ENCODE results near the gene TUB. TPM values are rescaled to one million over a fixed set of nuclear protein-coding genes. Genes with fewer than 3 reads are reported as not detected.
A peak's percentile ranks its signal among the peaks of the same experiment; 100 is the strongest.

Gene TUB
- polyA plus RNA-seq, 1 of the 3 experiments (the other 2 are of a cell fraction), result 11.3 TPM

- Histone ChIP-seq H2AFZ (ENCODE audit: low read depth) (no peak overlapping the region), H3K4me2 (no peak overlapping the region), H4K20me1 (ENCODE audit: insufficient read depth) (peaks cover 7% of the 10 kb centered on the region), H3K4me1 (ENCODE audit: control insufficient read depth in 1 of 2, insufficient read depth in 2 of 2, low read depth in 1 of 2, low read length in 1 of 2) (peaks cover 6 to 10% of the 10 kb centered on the region in 2 experiments; a peak in 3 of 4 replicates), H3K9ac (no peak overlapping the region), H3K36me3 (replicated peaks in 1 of 2; ENCODE audit: control insufficient read depth in 1 of 2, insufficient read depth in 2 of 2, low read length in 1 of 2) (peaks cover 4 to 73% of the 10 kb centered on the region in 2 experiments), H3K9me3 (no peaks in the 10 kb centered on the region), H3K27me3 (ENCODE audit: insufficient read depth) (no peaks in the 10 kb centered on the region), H3F3A (replicated peaks; ENCODE audit: insufficient read depth) (peaks cover 9% of the 10 kb centered on the region), H3K4me3 (ENCODE audit: low read depth in 2 of 2, low read length in 1 of 2) (no peak overlapping the region), H3K9me2 (no peaks in the 10 kb centered on the region), H3K27ac (ENCODE audit: low read depth in 2 of 2, low read length in 1 of 2) (no peak overlapping the region; a peak in 1 of 4 replicates), H3K79me2 (ENCODE audit: insufficient read depth) (no peaks in the 10 kb centered on the region)
- 95% methylated on average over 9 of the region's 9 CpGs for whole genome bisulfite sequencing (ENCODE audit: low lambda C conversion rate)
- no peak for DNase-seq
- ChIA-PET POLR2A (interaction anchor here (1.2 kb wide), 1 partner anchor 64 kb away, joined by 4 read pairs; no protein-coding TSS in a partner anchor), CTCF (interaction anchor here (1.1 to 26.8 kb wide), 6 partner anchors 8 to 90 kb away, joined by 3 to 620 read pairs (median 104); no protein-coding TSS in a partner anchor)
- no peak for TF ChIP-seq PBX3 (IDR thresholded peaks at IDR 0.05)
- TF ChIP-seq CHD2 (IDR thresholded peaks at IDR 0.05; ENCODE audit: low read length, partially characterized antibody), result no peak
- no peak for TF ChIP-seq RCOR1 (IDR thresholded peaks at IDR 0.05; ENCODE audit: low read length)
- TF ChIP-seq RFX5 (IDR thresholded peaks at IDR 0.05; ENCODE audit: low read length), result no peak
- TF ChIP-seq GATA2 (CRISPR knock-in tag; IDR thresholded peaks at IDR 0.05), result no peak
- TF ChIP-seq EZH2phosphoT487 (IDR thresholded peaks at IDR 0.05; ENCODE audit: borderline replicate concordance, low read depth), result no peak
- no peak for TF ChIP-seq JUND (IDR thresholded peaks at IDR 0.05)
Observed at GRCh38 chr11:8097468-8097867, 16.5 kb downstream of the TUB start.

GRCh38 chr11:8097926-8098325 is 16.9 kb downstream of the TUB start:
- WGBS (ENCODE audit: low lambda C conversion rate), result 67% methylated on average over 1 of the region's 2 CpGs

More at GRCh38 chr11:8097926-8098325, 16.9 kb downstream of the TUB start:
- H3F3A ChIP-seq (replicated peaks; ENCODE audit: insufficient read depth), result peaks cover 9% of the 10 kb centered on the region
- H3K4me3 ChIP-seq (ENCODE audit: low read depth in 2 of 2, low read length in 1 of 2), result no peak overlapping the region
- H3K4me1 ChIP-seq (ENCODE audit: control insufficient read depth in 1 of 2, insufficient read depth in 2 of 2, low read depth in 1 of 2, low read length in 1 of 2), result peaks cover 5 to 6% of the 10 kb centered on the region in 2 experiments; a peak in 3 of 4 replicates
- TF ChIP-seq FOXM1 (IDR thresholded peaks at IDR 0.05; ENCODE audit: low read depth) (no peak), ZBTB33 (IDR thresholded peaks at IDR 0.05; ENCODE audit: borderline replicate concordance, low read depth) (no peak), YY1 (IDR thresholded peaks at IDR 0.05; ENCODE audit: low read depth) (no peak), NFIC (IDR thresholded peaks at IDR 0.05; ENCODE audit: borderline replicate concordance) (no peak), RXRA (IDR thresholded peaks at IDR 0.05; ENCODE audit: borderline replicate concordance, low read depth) (no peak), EZH2phosphoT487 (IDR thresholded peaks at IDR 0.05; ENCODE audit: borderline replicate concordance, low read depth) (no peak), GABPA (IDR thresholded peaks at IDR 0.05; ENCODE audit: low read depth) (no peak), CTCF (IDR thresholded peaks at IDR 0.05) (no peak), CHD2 (IDR thresholded peaks at IDR 0.05; ENCODE audit: low read length, partially characterized antibody) (no peak), NRF1 (IDR thresholded peaks at IDR 0.05; ENCODE audit: low read depth, low read length) (no peak), IRF3 (IDR thresholded peaks at IDR 0.05; ENCODE audit: low read depth, low read length) (no peak), RFX5 (IDR thresholded peaks at IDR 0.05; ENCODE audit: low read length) (no peak), TCF12 (IDR thresholded peaks at IDR 0.05) (no peak), MXI1 (IDR thresholded peaks at IDR 0.05; ENCODE audit: low read depth, low read length) (no peak), USF1 (IDR thresholded peaks at IDR 0.05; ENCODE audit: borderline replicate concordance, low read depth) (no peak), PBX3 (IDR thresholded peaks at IDR 0.05) (no peak), ELF1 (IDR thresholded peaks at IDR 0.05) (no peak)
- no peaks in the 10 kb centered on the region for H3K9me3 ChIP-seq
- no peaks in the 10 kb centered on the region for H3K79me2 ChIP-seq (ENCODE audit: insufficient read depth)
- peaks cover 4 to 78% of the 10 kb centered on the region in 2 experiments for H3K36me3 ChIP-seq (replicated peaks in 1 of 2; ENCODE audit: control insufficient read depth in 1 of 2, insufficient read depth in 2 of 2, low read length in 1 of 2)
- H4K20me1 ChIP-seq (ENCODE audit: insufficient read depth), result peaks cover 6% of the 10 kb centered on the region
- H3K27ac ChIP-seq (ENCODE audit: low read depth in 2 of 2, low read length in 1 of 2), result no peak overlapping the region
- H3K27me3 ChIP-seq (ENCODE audit: insufficient read depth), result no peaks in the 10 kb centered on the region
- CTCF ChIA-PET, result interaction anchor here (1.1 to 26.8 kb wide), 10 partner anchors 9 to 96 kb away, joined by 3 to 620 read pairs (median 28); no protein-coding TSS in a partner anchor
- H3K9ac ChIP-seq, result no peak overlapping the region
- 0 out of 2 replicates have a peak overlapping the region, but pooled peaks have one; percentile 37 for H3K4me2 ChIP-seq
- H2AFZ ChIP-seq (ENCODE audit: low read depth), result no peak overlapping the region
- no peaks in the 10 kb centered on the region for H3K9me2 ChIP-seq
- DNase-seq, result no peak
- POLR2A ChIA-PET, result interaction anchor here (1.2 to 1.5 kb wide), 2 partner anchors 12 to 65 kb away, joined by 4 read pairs; no protein-coding TSS in a partner anchor

All from SK-N-SH (cell line).